ENCODE measurements around the gene TROAP. TPM values are rescaled to one million over a fixed set of nuclear protein-coding genes. Genes with fewer than 3 reads are reported as not detected.

TROAP gene
- total RNA-seq, 1 experiment from 2014 or later: 75.3 TPM

DNA sequence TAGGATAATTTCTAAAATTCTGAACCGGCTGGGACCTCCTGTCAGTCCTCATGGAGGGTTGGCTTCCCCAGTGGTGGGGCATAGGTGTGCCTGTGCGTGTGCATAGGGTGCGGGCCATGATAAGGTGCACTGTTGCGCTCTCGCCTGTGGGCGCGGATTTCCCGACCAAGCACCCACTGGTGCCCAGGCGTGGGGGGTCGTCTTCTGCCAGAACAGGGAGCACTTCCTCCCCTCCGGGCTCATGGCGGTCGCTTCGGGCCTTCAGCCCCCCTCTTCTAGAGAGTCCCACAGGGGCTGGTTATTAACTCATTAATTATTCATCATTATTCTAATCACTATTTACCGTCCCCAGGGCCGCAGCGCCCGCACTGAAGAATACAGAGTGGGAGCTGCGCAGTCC is 11.2 kb downstream of the TROAP start:
- no peak overlapping the region for H3K27ac ChIP-seq (ENCODE audit: insufficient read length, low read depth, low read length)
- H3T11ph ChIP-seq (ENCODE audit: low read length): no peak overlapping the region
- no peak for DNase-seq
- H3K56ac ChIP-seq (ENCODE audit: insufficient read length, low read depth, low read length): no peak overlapping the region
- no peak overlapping the region for H3K4ac ChIP-seq (ENCODE audit: low read depth, low read length)
- TF ChIP-seq, protein P1, sequence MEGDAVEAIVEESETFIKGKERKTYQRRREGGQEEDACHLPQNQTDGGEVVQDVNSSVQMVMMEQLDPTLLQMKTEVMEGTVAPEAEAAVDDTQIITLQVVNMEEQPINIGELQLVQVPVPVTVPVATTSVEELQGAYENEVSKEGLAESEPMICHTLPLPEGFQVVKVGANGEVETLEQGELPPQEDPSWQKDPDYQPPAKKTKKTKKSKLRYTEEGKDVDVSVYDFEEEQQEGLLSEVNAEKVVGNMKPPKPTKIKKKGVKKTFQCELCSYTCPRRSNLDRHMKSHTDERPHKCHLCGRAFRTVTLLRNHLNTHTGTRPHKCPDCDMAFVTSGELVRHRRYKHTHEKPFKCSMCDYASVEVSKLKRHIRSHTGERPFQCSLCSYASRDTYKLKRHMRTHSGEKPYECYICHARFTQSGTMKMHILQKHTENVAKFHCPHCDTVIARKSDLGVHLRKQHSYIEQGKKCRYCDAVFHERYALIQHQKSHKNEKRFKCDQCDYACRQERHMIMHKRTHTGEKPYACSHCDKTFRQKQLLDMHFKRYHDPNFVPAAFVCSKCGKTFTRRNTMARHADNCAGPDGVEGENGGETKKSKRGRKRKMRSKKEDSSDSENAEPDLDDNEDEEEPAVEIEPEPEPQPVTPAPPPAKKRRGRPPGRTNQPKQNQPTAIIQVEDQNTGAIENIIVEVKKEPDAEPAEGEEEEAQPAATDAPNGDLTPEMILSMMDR (conservative IDR thresholded peaks at IDR 0.05): no peak
- no peak overlapping the region for H2BK15ac ChIP-seq (ENCODE audit: low read depth, low read length)
- H3K27me3 Mint-ChIP-seq (ENCODE audit: low read depth): peaks cover 68% of the 10 kb centered on the region
- no peak overlapping the region for H4K8ac ChIP-seq (replicated peaks; ENCODE audit: insufficient read length, low read depth, low read length)
- H3K4me1 Mint-ChIP-seq: peaks cover 20 to 26% of the 10 kb centered on the region in 2 experiments
- no peaks in the 10 kb centered on the region for H3K9me3 ChIP-seq (ENCODE audit: control insufficient read depth, low read depth, low read length)
- no CpG with 5 or more reads among the region's 19 CpGs for WGBS (ENCODE audit: extremely low coverage, insufficient read length, low lambda C conversion rate)
- no peak overlapping the region for H3K4me2 ChIP-seq (ENCODE audit: insufficient read depth, insufficient read length, low read length)
- H3K9ac ChIP-seq (ENCODE audit: extremely low read depth, insufficient read length, low read length): no peak overlapping the region
- no peak overlapping the region for H4K91ac ChIP-seq (ENCODE audit: insufficient read length, low read depth, low read length)
- peaks cover 9% of the 10 kb centered on the region for H3K23me2 ChIP-seq (ENCODE audit: insufficient read length, low read depth, low read length, poor library complexity, severe bottlenecking)
- no peak overlapping the region for H4K5ac ChIP-seq (ENCODE audit: insufficient read length, low read depth, low read length)
- no peak overlapping the region for H3K27ac Mint-ChIP-seq
- H3K27me3 ChIP-seq (ENCODE audit: insufficient read depth, low read length): peaks cover 44% of the 10 kb centered on the region; the same call in 1 of the 2 replicates
- H3K79me2 ChIP-seq (ENCODE audit: insufficient read depth, low read length): no peaks in the 10 kb centered on the region
- H3K9me3 Mint-ChIP-seq: peaks cover 0 to 3% of the 10 kb centered on the region in 2 experiments; a peak in 1 of 5 replicates
- H3K18ac ChIP-seq (ENCODE audit: insufficient read length, low read depth, low read length): no peak overlapping the region
- no peak overlapping the region for H2BK20ac ChIP-seq (ENCODE audit: low read depth, low read length, poor library complexity, severe bottlenecking)
- no peaks in the 10 kb centered on the region for H4K20me1 ChIP-seq (ENCODE audit: control insufficient read depth, insufficient read depth, insufficient read length)
- no peak overlapping the region for H2BK5ac ChIP-seq (ENCODE audit: insufficient read length, low read length)
- H2BK120ac ChIP-seq (ENCODE audit: low read depth, low read length, poor library complexity, severe bottlenecking): no peak overlapping the region
- no peak overlapping the region for H3K14ac ChIP-seq (ENCODE audit: insufficient read depth, low read length)
- no peak overlapping the region for H2BK12ac ChIP-seq (ENCODE audit: insufficient read length, low read depth, low read length)
- H3K79me1 ChIP-seq (ENCODE audit: insufficient read depth, low read depth, low read length, poor library complexity, severe bottlenecking): no peaks in the 10 kb centered on the region
- peaks cover 7 to 20% (median 19%) of the 10 kb centered on the region in 3 experiments; a peak in 6 of 7 replicates for H3K36me3 Mint-ChIP-seq (ENCODE audit: insufficient read depth in 1 of 3, low read depth in 3 of 3)
- no peak overlapping the region for H3K23ac ChIP-seq (ENCODE audit: insufficient read length, low read depth, low read length)
- no peak overlapping the region for H3K4me3 Mint-ChIP-seq
- H2AFZ ChIP-seq (ENCODE audit: low read length): no peak overlapping the region
- H3K4me1 ChIP-seq (ENCODE audit: insufficient read depth, low read length): no peaks in the 10 kb centered on the region
- H2AK5ac ChIP-seq (ENCODE audit: insufficient read length, low read length): no peak overlapping the region

All from H9 (cell line).